ENCODE results near the gene SERTAD1.

GRCh38 chr19:40411958-40412499, 13.8 kb downstream of the SERTAD1 start:
- TF ChIP-seq RBBP5 (IDR thresholded peaks at IDR 0.05; ENCODE audit: borderline replicate concordance, low read depth, low read length): no peak
- no peak for TF ChIP-seq CTCF (IDR thresholded peaks at IDR 0.05; ENCODE audit: control extremely low read depth in 1 of 3, insufficient read depth in 1 of 3, low read depth in 1 of 3, low read length in 3 of 3)
- TF ChIP-seq RAD21 (IDR thresholded peaks at IDR 0.05 in 1 of 2, conservative IDR thresholded peaks at IDR 0.05 in 1 of 2; ENCODE audit: low read depth in 2 of 2, low read length in 2 of 2): no peak
- no peak for TF ChIP-seq POLR2AphosphoS5 (IDR thresholded peaks at IDR 0.05; ENCODE audit: low read depth, low read length)
- TF ChIP-seq POLR2A (IDR thresholded peaks at IDR 0.05; ENCODE audit: control extremely low read depth in 1 of 2, low read depth in 2 of 2, low read length in 2 of 2): no peak
- no peak for TF ChIP-seq ZNF274 (IDR thresholded peaks at IDR 0.05; ENCODE audit: borderline replicate concordance, extremely low read depth, low read length)
- no peak for TF ChIP-seq NRF1 (IDR thresholded peaks at IDR 0.05; ENCODE audit: low read depth, low read length)
- TF ChIP-seq MAX (IDR thresholded peaks at IDR 0.05): no peak
- no peak for TF ChIP-seq TAF1 (IDR thresholded peaks at IDR 0.05; ENCODE audit: low read depth, low read length)
- TF ChIP-seq FOSL1 (IDR thresholded peaks at IDR 0.05; ENCODE audit: insufficient read depth, low read depth, low read length): no peak
